HT-29 (cell line): Measurements from ENCODE around the gene RABL3. TPM values are rescaled to one million over a fixed set of nuclear protein-coding genes. Genes with fewer than 3 reads are reported as not detected.
"Not testable (repeated sequence)": the region's sequence is repeated elsewhere in the genome, so short reads cannot be mapped to it uniquely, and the experiment has no call there.

ENCODE experiments used
- DNase-seq: peaks from one replicate; pipeline ENCODE4 v3.0.0-alpha.2; 2015; ENCODE audit warnings: low spot score
- total RNA-seq: library from RNA; depleted of rRNA; stranded (reverse); fragments of >200 nt; shearing (Covaris generic); gene quantifications from 2 replicates; pipeline ENCODE4 v1.2.3, GENCODE V29; 2014

Gene RABL3
- total RNA-seq, 1 experiment from 2014 or later: 6.8 TPM

GRCh38 chr3:120683671-120684301, 58.5 kb downstream of the RABL3 start:
- DNase-seq: peak; percentile 19

GRCh38 chr3:120683213-120683612, 59.1 kb downstream of the RABL3 start:
- no peak for DNase-seq

- DNase-seq: peak; percentile 91
Observed at GRCh38 chr3:120682095-120682681, 60.1 kb downstream of the RABL3 start, which contains the start of gene HGD. Gene HGD, minus strand, starts transcription at chr3:120682239. Its CDS starts 128 bp downstream, at chr3:120682111.

- no peak for DNase-seq
Observed at GRCh38 chr3:120681506-120682038, 60.7 kb downstream of the RABL3 start.

GRCh38 chr3:120681018-120681417, 61.3 kb downstream of the RABL3 start:
- no peak for DNase-seq

- no peak for DNase-seq
Observed at GRCh38 chr3:120680193-120680894, 62.0 kb downstream of the RABL3 start.

- DNase-seq: no peak
Observed at GRCh38 chr3:120678984-120679383, 63.3 kb downstream of the RABL3 start.

- DNase-seq: peak; percentile 96
Observed at GRCh38 chr3:120678331-120678947, 63.9 kb downstream of the RABL3 start.

- not testable (repeated sequence) for DNase-seq
Observed at GRCh38 chr3:120677193-120677592, 65.1 kb downstream of the RABL3 start.

- DNase-seq: no peak
Observed at GRCh38 chr3:120673116-120673515, 69.2 kb downstream of the RABL3 start.

GRCh38 chr3:120670576-120670975, 71.7 kb downstream of the RABL3 start:
- no peak for DNase-seq

GRCh38 chr3:120664926-120665325, 77.4 kb downstream of the RABL3 start:
- DNase-seq: no peak

- no peak for DNase-seq
Observed at GRCh38 chr3:120661945-120662344, 80.4 kb downstream of the RABL3 start.

GRCh38 chr3:120661106-120661905, 81.0 kb downstream of the RABL3 start:
- DNase-seq: peak; percentile 32

- DNase-seq: no peak
Observed at GRCh38 chr3:120659834-120660233, 82.5 kb downstream of the RABL3 start.

GRCh38 chr3:120659285-120659684, 83.0 kb downstream of the RABL3 start:
- DNase-seq: no peak

- no peak for DNase-seq
Observed at GRCh38 chr3:120652896-120653545, 89.3 kb downstream of the RABL3 start.

- DNase-seq: no peak
Observed at GRCh38 chr3:120652281-120652680, 90.0 kb downstream of the RABL3 start.

- DNase-seq: no peak
Observed at GRCh38 chr3:120650311-120650710, 92.0 kb downstream of the RABL3 start.

- no peak for DNase-seq
Observed at GRCh38 chr3:120649830-120650233, 92.5 kb downstream of the RABL3 start.

- no peak for DNase-seq
Observed at GRCh38 chr3:120648290-120648689, 94.0 kb downstream of the RABL3 start.
